Measurements from ENCODE around the gene NFU1. TPM values are rescaled to one million over a fixed set of nuclear protein-coding genes. Genes with fewer than 3 reads are reported as not detected.

NFU1 gene
- total RNA-seq, 1 donor from 2014 or later = 50.7 TPM

DNA sequence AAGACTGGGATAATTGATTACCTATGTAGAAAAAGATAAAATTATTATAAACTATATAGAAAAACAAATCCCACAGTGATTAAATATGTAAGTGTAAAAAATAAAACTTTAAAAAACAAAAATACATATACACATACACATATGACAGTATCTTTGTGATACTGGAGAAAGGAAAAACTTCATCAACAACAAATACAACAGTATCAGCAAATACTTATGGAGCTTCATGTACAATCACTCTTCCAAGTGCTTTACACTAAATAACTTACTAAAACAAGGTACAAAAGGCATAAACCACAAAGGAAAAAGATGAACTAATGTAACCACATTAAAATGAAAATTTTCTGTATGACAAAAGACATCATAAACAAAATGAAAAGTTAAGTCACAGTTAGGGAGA is 26.1 kb downstream of the NFU1 start:
- peaks cover 15% of the 10 kb centered on the region for H3K36me3 Mint-ChIP-seq (ENCODE audit: low read depth, unreplicated experiment)
- no peak for DNase-seq (ENCODE audit: low spot score)

DNA sequence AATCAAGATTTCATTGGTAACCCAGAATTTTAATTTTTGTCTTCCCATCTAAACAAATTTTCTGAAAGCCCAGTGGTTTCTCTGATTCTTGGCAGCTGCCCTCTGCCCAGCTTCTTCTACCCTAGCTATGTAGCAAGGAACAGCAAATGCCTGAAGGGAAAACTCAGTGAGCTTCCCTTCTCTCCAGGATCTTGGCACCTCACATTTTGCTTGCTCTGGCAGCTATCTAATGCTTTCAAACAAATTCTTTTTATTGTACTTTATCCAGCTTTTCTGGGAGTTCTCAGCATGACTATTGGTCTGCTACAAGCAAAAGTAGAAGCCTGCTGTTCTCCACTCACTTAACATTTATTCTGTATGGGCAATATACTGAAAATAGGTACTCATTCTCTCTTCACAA is 31.9 kb downstream of the NFU1 start:
- TF ChIP-seq, protein P1, sequence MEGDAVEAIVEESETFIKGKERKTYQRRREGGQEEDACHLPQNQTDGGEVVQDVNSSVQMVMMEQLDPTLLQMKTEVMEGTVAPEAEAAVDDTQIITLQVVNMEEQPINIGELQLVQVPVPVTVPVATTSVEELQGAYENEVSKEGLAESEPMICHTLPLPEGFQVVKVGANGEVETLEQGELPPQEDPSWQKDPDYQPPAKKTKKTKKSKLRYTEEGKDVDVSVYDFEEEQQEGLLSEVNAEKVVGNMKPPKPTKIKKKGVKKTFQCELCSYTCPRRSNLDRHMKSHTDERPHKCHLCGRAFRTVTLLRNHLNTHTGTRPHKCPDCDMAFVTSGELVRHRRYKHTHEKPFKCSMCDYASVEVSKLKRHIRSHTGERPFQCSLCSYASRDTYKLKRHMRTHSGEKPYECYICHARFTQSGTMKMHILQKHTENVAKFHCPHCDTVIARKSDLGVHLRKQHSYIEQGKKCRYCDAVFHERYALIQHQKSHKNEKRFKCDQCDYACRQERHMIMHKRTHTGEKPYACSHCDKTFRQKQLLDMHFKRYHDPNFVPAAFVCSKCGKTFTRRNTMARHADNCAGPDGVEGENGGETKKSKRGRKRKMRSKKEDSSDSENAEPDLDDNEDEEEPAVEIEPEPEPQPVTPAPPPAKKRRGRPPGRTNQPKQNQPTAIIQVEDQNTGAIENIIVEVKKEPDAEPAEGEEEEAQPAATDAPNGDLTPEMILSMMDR (IDR thresholded peaks at IDR 0.05; ENCODE audit: unreplicated experiment) = no peak
- Mint-ChIP-seq H3K36me3 (ENCODE audit: low read depth, unreplicated experiment) (peaks cover 44% of the 10 kb centered on the region), H3K4me1 (ENCODE audit: unreplicated experiment) (no peaks in the 10 kb centered on the region), H3K27me3 (ENCODE audit: unreplicated experiment) (no peaks in the 10 kb centered on the region), H3K9me3 (ENCODE audit: unreplicated experiment) (no peaks in the 10 kb centered on the region), H3K4me3 (ENCODE audit: unreplicated experiment) (peak overlapping the region; percentile 72), H3K27ac (ENCODE audit: unreplicated experiment) (no peak overlapping the region)
- DNase-seq (ENCODE audit: low spot score) = no peak

More for the DNA sequence above, 26.1 kb downstream of the NFU1 start:
- Mint-ChIP-seq H3K9me3 (ENCODE audit: unreplicated experiment) (no peaks in the 10 kb centered on the region), H3K27ac (ENCODE audit: unreplicated experiment) (no peak overlapping the region), H3K4me3 (ENCODE audit: unreplicated experiment) (no peak overlapping the region), H3K4me1 (ENCODE audit: unreplicated experiment) (no peaks in the 10 kb centered on the region), H3K27me3 (ENCODE audit: unreplicated experiment) (peaks cover 1% of the 10 kb centered on the region)
- TF ChIP-seq, protein P1 (IDR thresholded peaks at IDR 0.05; ENCODE audit: unreplicated experiment) = no peak

DNA sequence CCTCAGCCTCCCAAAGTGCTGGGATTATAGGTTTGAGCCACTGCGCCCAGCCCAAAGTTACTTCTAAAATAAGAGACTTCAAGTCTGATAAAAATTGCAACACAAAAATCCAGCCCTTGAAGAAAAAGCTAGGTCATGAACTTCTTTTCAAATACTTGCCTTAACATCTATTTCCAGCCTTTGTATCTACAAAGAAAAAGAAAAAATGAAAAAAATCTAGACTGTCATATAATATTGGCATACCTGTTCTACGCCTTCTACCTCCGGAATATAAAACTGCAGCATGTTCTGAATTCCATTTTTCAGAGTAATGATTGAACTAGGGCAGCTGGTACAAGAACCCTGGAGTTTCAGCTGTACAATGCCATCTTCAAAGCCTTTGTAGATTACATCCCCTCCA is 37.1 kb downstream of the NFU1 start:
- Mint-ChIP-seq H3K27ac (ENCODE audit: unreplicated experiment) (no peak overlapping the region), H3K4me1 (ENCODE audit: unreplicated experiment) (no peaks in the 10 kb centered on the region), H3K36me3 (ENCODE audit: low read depth, unreplicated experiment) (peaks cover 25% of the 10 kb centered on the region), H3K9me3 (ENCODE audit: unreplicated experiment) (no peaks in the 10 kb centered on the region), H3K4me3 (ENCODE audit: unreplicated experiment) (no peak overlapping the region), H3K27me3 (ENCODE audit: unreplicated experiment) (no peaks in the 10 kb centered on the region)
- TF ChIP-seq, protein P1 (IDR thresholded peaks at IDR 0.05; ENCODE audit: unreplicated experiment) = no peak
- DNase-seq (ENCODE audit: low spot score) = no peak

DNA sequence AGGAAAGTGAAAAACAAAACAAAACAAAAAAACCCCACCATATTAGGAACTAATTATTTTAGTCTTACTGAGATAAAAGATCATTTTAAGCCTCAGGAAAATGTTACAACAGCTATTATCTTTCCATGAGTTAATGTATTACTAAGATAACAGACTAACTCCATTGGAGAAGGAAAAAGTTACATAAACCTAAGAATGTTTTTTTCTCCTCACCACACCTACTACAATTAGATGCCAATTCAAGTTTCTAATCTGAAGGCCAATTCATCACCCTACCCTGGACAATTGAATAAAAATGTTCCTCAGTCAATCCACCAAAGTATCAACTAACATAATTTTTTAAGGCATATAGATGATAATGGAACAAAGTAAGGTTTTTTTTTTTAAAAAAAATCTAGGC is 40.0 kb downstream of the NFU1 start:
- Mint-ChIP-seq H3K4me1 (ENCODE audit: unreplicated experiment) (peaks cover 13% of the 10 kb centered on the region), H3K36me3 (ENCODE audit: low read depth, unreplicated experiment) (peaks cover 13% of the 10 kb centered on the region), H3K4me3 (ENCODE audit: unreplicated experiment) (no peak overlapping the region), H3K9me3 (ENCODE audit: unreplicated experiment) (no peaks in the 10 kb centered on the region), H3K27ac (ENCODE audit: unreplicated experiment) (no peak overlapping the region), H3K27me3 (ENCODE audit: unreplicated experiment) (no peaks in the 10 kb centered on the region)
- TF ChIP-seq, protein P1 (IDR thresholded peaks at IDR 0.05; ENCODE audit: unreplicated experiment) = no peak
- no peak for DNase-seq (ENCODE audit: low spot score)

DNA sequence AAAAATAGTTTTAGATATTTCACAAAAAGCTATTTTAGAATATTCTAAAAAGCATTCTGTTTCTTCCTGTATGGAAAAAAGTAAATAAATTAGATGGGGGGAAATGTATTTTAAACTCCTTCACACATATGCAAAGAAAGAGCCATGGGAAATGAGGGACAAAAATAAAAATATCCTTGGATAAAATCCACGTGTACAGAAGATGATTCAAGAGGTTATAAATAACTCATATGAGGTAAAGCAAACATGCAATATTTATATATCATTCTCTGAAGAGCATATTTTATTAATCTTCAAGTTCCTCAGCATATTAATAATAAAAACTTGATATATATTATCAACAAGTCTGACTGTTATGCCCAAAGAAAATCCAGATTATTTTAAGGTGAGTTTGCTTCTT is 41.4 kb downstream of the NFU1 start:
- peaks cover 13% of the 10 kb centered on the region for H3K36me3 Mint-ChIP-seq (ENCODE audit: low read depth, unreplicated experiment)
- no peaks in the 10 kb centered on the region for H3K9me3 Mint-ChIP-seq (ENCODE audit: unreplicated experiment)
- no peak overlapping the region for H3K4me3 Mint-ChIP-seq (ENCODE audit: unreplicated experiment)
- H3K4me1 Mint-ChIP-seq (ENCODE audit: unreplicated experiment) = peaks cover 13% of the 10 kb centered on the region
- TF ChIP-seq, protein P1 (IDR thresholded peaks at IDR 0.05; ENCODE audit: unreplicated experiment) = no peak
- no peak for DNase-seq (ENCODE audit: low spot score)
- no peaks in the 10 kb centered on the region for H3K27me3 Mint-ChIP-seq (ENCODE audit: unreplicated experiment)
- no peak overlapping the region for H3K27ac Mint-ChIP-seq (ENCODE audit: unreplicated experiment)
